H1 (cell line): ENCODE measurements around the gene ZNF143. TPM values are rescaled to one million over a fixed set of nuclear protein-coding genes. Genes with fewer than 3 reads are reported as not detected.

Source experiments
- CEBPB ChIP-seq: IDR thresholded peaks from 2 replicates; pipeline ENCODE4 v1.6.1; 2012; ENCODE audit warnings: low read depth, low read length
- GABPA ChIP-seq: IDR thresholded peaks from 2 replicates; pipeline ENCODE4 v1.6.1; 2011; ENCODE audit warnings: mild to moderate bottlenecking, low read length, moderate library complexity, borderline replicate concordance; ENCODE audit not compliant: insufficient read depth
- HDAC2 ChIP-seq, 2 experiments: fragments of 300-600 bp in 1 of 2; sonication (generic) in 1 of 2; IDR thresholded peaks; 2 replicates each; pipeline ENCODE4 v1.6.1; 2011 to 2012; ENCODE audit warnings: low read depth in 2 of 2, low read length in 2 of 2, mild to moderate bottlenecking in 2 of 2, moderate library complexity in 2 of 2, borderline replicate concordance in 1 of 2, inconsistent platforms in 1 of 2
- POLR2A ChIP-seq, 2 experiments: IDR thresholded peaks; 1 replicate in 1 of 2; 2 replicates in 1 of 2; pipeline ENCODE4 v1.6.1; 2011; ENCODE audit warnings: low read depth in 2 of 2, low read length in 2 of 2, mild to moderate bottlenecking in 2 of 2; ENCODE audit errors: control extremely low read depth in 1 of 2
- TCF12 ChIP-seq: IDR thresholded peaks from 2 replicates; pipeline ENCODE4 v1.6.1; 2011; ENCODE audit warnings: low read depth, mild to moderate bottlenecking, low read length
- YY1 ChIP-seq: IDR thresholded peaks from 2 replicates; pipeline ENCODE4 v1.6.1; 2011; ENCODE audit warnings: low read depth, mild to moderate bottlenecking, low read length
- polyA plus RNA-seq, 7 experiments: library from polyadenylated mRNA; depleted of rRNA in 3 of 7; stranded (reverse) in 5 of 7; unstranded in 2 of 7; fragments of >200 nt in 5 of 7; fragments of 200-250 nt in 2 of 7; gene quantifications; 1 replicate in 5 of 7; 2 replicates in 1 of 7; 4 replicates in 1 of 7; pipeline versions ENCODE4 v1.2.1 to v1.2.3, GENCODE V29; 2011 to 2013; ENCODE audit warnings: missing spikeins in 2 of 7, mixed read lengths in 2 of 7
- total RNA-seq: library from RNA; stranded (reverse); fragmentation: NEBNext Ultra II Directional; extraction: Animal tissue kit (Norgen Biotek cat#: 25700); gene quantifications from 2 replicates; pipeline ENCODE4 v1.2.1, GENCODE V29; 2021
- TF ChIP-seq, protein P1 (sequence below): fragments of 300-600 bp; sonication (generic); IDR thresholded peaks from 2 replicates; pipeline ENCODE4 v1.7.1; 2012; ENCODE audit warnings: low read length, moderate library complexity, mild to moderate bottlenecking, inconsistent platforms; ENCODE audit not compliant: insufficient replicate concordance

ZNF143 gene
- total and polyA plus RNA-seq, 2 of the 8 experiments (the other 6 are each of a cell fraction or from before 2014, with no cell fraction given), result 43.0 to 69.2 TPM

DNA sequence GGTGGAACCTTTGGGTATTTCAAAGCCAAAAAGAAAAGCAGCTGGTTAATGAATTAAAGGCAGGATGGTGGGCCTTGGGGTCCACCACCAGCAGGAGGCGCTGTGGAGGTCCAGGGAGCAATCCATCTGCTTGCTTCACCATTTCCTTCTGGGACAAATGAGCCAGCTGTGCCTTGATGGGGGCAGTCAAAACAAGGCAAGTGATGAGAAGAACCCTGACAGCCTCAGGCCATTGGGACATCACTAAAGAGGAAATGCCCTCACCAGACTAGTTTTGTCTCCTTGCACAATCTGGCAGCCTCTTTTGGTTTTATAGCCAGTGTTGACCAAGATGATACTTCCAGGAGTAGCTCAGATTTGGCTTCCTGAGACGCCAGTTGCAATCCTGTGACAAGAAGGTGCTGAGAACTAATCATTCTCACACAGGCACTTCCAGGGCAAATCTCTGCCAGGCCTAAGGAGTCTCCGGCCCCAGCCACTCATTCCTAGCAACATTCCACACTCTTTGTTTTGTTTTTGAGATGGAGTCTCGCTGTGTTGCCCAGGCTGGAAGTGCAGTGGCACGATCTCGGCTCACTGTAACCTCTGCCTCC, 74.5 kb downstream of the ZNF143 start (continued):
- TF ChIP-seq HDAC2 (IDR thresholded peaks at IDR 0.05; ENCODE audit: borderline replicate concordance in 1 of 2, low read depth in 2 of 2, low read length in 2 of 2) (no peak), POLR2A (IDR thresholded peaks at IDR 0.05; ENCODE audit: control extremely low read depth in 1 of 2, low read depth in 2 of 2, low read length in 2 of 2) (no peak), YY1 (peak; percentile 37; the same call in 1 of the 2 replicates), GABPA (peak; percentile 34; the same call in 1 of the 2 replicates), TCF12 (peak; percentile 16; the same call in 1 of the 2 replicates), CEBPB (peak; percentile 67; the same call in 1 of the 2 replicates)
- TF ChIP-seq, protein P1, sequence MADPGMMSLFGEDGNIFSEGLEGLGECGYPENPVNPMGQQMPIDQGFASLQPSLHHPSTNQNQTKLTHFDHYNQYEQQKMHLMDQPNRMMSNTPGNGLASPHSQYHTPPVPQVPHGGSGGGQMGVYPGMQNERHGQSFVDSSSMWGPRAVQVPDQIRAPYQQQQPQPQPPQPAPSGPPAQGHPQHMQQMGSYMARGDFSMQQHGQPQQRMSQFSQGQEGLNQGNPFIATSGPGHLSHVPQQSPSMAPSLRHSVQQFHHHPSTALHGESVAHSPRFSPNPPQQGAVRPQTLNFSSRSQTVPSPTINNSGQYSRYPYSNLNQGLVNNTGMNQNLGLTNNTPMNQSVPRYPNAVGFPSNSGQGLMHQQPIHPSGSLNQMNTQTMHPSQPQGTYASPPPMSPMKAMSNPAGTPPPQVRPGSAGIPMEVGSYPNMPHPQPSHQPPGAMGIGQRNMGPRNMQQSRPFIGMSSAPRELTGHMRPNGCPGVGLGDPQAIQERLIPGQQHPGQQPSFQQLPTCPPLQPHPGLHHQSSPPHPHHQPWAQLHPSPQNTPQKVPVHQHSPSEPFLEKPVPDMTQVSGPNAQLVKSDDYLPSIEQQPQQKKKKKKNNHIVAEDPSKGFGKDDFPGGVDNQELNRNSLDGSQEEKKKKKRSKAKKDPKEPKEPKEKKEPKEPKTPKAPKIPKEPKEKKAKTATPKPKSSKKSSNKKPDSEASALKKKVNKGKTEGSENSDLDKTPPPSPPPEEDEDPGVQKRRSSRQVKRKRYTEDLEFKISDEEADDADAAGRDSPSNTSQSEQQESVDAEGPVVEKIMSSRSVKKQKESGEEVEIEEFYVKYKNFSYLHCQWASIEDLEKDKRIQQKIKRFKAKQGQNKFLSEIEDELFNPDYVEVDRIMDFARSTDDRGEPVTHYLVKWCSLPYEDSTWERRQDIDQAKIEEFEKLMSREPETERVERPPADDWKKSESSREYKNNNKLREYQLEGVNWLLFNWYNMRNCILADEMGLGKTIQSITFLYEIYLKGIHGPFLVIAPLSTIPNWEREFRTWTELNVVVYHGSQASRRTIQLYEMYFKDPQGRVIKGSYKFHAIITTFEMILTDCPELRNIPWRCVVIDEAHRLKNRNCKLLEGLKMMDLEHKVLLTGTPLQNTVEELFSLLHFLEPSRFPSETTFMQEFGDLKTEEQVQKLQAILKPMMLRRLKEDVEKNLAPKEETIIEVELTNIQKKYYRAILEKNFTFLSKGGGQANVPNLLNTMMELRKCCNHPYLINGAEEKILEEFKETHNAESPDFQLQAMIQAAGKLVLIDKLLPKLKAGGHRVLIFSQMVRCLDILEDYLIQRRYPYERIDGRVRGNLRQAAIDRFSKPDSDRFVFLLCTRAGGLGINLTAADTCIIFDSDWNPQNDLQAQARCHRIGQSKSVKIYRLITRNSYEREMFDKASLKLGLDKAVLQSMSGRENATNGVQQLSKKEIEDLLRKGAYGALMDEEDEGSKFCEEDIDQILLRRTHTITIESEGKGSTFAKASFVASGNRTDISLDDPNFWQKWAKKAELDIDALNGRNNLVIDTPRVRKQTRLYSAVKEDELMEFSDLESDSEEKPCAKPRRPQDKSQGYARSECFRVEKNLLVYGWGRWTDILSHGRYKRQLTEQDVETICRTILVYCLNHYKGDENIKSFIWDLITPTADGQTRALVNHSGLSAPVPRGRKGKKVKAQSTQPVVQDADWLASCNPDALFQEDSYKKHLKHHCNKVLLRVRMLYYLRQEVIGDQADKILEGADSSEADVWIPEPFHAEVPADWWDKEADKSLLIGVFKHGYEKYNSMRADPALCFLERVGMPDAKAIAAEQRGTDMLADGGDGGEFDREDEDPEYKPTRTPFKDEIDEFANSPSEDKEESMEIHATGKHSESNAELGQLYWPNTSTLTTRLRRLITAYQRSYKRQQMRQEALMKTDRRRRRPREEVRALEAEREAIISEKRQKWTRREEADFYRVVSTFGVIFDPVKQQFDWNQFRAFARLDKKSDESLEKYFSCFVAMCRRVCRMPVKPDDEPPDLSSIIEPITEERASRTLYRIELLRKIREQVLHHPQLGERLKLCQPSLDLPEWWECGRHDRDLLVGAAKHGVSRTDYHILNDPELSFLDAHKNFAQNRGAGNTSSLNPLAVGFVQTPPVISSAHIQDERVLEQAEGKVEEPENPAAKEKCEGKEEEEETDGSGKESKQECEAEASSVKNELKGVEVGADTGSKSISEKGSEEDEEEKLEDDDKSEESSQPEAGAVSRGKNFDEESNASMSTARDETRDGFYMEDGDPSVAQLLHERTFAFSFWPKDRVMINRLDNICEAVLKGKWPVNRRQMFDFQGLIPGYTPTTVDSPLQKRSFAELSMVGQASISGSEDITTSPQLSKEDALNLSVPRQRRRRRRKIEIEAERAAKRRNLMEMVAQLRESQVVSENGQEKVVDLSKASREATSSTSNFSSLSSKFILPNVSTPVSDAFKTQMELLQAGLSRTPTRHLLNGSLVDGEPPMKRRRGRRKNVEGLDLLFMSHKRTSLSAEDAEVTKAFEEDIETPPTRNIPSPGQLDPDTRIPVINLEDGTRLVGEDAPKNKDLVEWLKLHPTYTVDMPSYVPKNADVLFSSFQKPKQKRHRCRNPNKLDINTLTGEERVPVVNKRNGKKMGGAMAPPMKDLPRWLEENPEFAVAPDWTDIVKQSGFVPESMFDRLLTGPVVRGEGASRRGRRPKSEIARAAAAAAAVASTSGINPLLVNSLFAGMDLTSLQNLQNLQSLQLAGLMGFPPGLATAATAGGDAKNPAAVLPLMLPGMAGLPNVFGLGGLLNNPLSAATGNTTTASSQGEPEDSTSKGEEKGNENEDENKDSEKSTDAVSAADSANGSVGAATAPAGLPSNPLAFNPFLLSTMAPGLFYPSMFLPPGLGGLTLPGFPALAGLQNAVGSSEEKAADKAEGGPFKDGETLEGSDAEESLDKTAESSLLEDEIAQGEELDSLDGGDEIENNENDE, result no peak
